GM12878 (cell line): Measurements from ENCODE around the gene NFKB2.

ENCODE experiments used
- BACH1 ChIP-seq: fragments of 450-650 bp; IDR thresholded peaks from 2 replicates; pipeline ENCODE4 v1.6.1; 2017; ENCODE audit warnings: mild to moderate bottlenecking, borderline replicate concordance
- BMI1 ChIP-seq: fragments of 450-650 bp; IDR thresholded peaks from 2 replicates; pipeline ENCODE4 v1.6.1; 2016; ENCODE audit warnings: mild to moderate bottlenecking, moderate library complexity, borderline replicate concordance
- CHD2 ChIP-seq: IDR thresholded peaks from 2 replicates; pipeline ENCODE4 v1.6.1; 2011; ENCODE audit warnings: low read depth, low read length, improper control_type of control experiment, borderline replicate concordance
- HDGF ChIP-seq: fragments of 450-650 bp; IDR thresholded peaks from 2 replicates; pipeline ENCODE4 v1.6.1; 2016; ENCODE audit warnings: antibody characterized with exemption
- JUNB ChIP-seq: IDR thresholded peaks from 2 replicates; pipeline ENCODE4 v1.6.1; 2016; ENCODE audit warnings: antibody characterized with exemption, mild to moderate bottlenecking
- POLR2A ChIP-seq: IDR thresholded peaks from 2 replicates; pipeline ENCODE4 v1.6.1; 2011; ENCODE audit warnings: low read depth, mild to moderate bottlenecking, low read length
- RFX5 ChIP-seq: IDR thresholded peaks from 2 replicates; pipeline ENCODE4 v1.6.1; 2011; ENCODE audit warnings: low read depth, low read length, improper control_type of control experiment
- RUNX3 ChIP-seq: IDR thresholded peaks from 2 replicates; pipeline ENCODE4 v1.6.1; 2012; ENCODE audit warnings: low read length, inconsistent platforms
- TF ChIP-seq, protein P1 (sequence below): IDR thresholded peaks from 2 replicates; pipeline ENCODE4 v1.6.1; 2011; ENCODE audit warnings: low read depth, mild to moderate bottlenecking, low read length, moderate library complexity, borderline replicate concordance; ENCODE audit errors: extremely low read depth

DNA sequence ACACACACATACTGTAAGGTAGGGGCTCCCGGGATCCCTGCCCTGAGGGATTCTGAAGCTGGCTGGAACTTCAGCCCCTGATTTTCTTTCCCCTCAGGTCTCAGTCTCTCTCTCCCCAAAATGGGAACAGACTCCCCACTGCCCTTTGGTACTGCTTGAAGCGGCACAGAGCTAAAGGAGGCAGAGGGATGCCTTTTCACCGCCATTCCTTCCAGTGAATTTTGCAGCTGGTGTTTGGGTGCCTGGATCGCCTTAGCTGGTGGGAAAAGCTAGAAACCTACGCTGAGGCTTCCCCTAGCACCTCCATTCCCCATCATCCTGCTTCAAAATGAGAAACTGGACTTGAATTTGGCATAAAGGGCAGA lies 39.6 kb downstream of the NFKB2 start:
- TF ChIP-seq, protein P1, sequence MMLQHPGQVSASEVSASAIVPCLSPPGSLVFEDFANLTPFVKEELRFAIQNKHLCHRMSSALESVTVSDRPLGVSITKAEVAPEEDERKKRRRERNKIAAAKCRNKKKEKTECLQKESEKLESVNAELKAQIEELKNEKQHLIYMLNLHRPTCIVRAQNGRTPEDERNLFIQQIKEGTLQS: no peak
- TF ChIP-seq CHD2: no peak
- no peak for TF ChIP-seq HDGF
- no peak for TF ChIP-seq RUNX3
- TF ChIP-seq JUNB: no peak
- no peak for TF ChIP-seq BACH1
- no peak for TF ChIP-seq RFX5
- TF ChIP-seq POLR2A: no peak
- no peak for TF ChIP-seq BMI1
